ENCODE results near the gene ASNSD1.

DNA sequence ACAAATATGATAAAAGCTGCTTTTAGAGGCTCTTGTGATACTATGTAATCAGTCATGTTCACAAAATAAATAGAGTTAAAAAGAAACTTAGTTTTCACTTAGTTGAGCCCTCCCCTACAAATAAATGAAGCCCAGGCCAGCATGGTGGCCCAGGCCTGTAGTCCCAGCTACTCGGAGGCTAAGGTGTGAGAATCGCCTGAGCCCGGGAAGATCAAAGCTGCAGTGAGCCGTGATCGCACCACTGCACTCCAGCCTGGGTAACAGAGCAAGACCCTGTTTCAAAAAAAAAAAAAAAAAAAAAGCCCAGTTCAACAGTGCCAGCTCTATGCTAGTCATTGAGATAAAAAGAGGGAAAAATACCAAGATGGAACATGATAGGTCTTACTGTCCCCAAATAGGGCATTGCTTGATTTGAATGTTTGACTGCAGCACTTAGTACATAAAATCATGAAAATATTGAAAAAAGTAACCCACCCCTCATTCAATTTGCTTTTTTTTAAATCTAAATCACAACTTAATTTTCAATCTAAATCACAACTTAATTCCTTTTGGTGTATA is 1.5 kb downstream of the ASNSD1 start:
- TF ChIP-seq CTCF (IDR thresholded peaks at IDR 0.05) (no peak), POLR2AphosphoS5 (IDR thresholded peaks at IDR 0.05) (no peak), POLR2A (IDR thresholded peaks at IDR 0.05) (no peak), EP300 (IDR thresholded peaks at IDR 0.05) (no peak)

All from gastroesophageal sphincter (tissue), 3 donors.